GM18498 (cell line): ENCODE results near the gene ANXA4.

ENCODE experiments used
- ATAC-seq: cut with Tn5 transposase; IDR thresholded peaks from one replicate; pipeline ENCODE4 v1.9.1; 2021; ENCODE audit warnings: mild to moderate bottlenecking, moderate library complexity; ENCODE audit not compliant: unreplicated experiment

Gene ANXA4

GRCh38 chr2:69837533-69837932, 95.6 kb downstream of the ANXA4 start:
- no peak for ATAC-seq

- ATAC-seq, result no peak
These were observed 102.1 kb downstream of the ANXA4 start for GRCh38 chr2:69843993-69844392.

GRCh38 chr2:69844560-69844959, 102.6 kb downstream of the ANXA4 start:
- no peak for ATAC-seq

GRCh38 chr2:69846182-69847067, 104.5 kb downstream of the ANXA4 start:
- ATAC-seq, result no peak

GRCh38 chr2:69847068-69847828, 105.3 kb downstream of the ANXA4 start:
- no peak for ATAC-seq

GRCh38 chr2:69848186-69848790, 106.4 kb downstream of the ANXA4 start:
- ATAC-seq, result no peak

- no peak for ATAC-seq
These were observed 116.3 kb downstream of the ANXA4 start for GRCh38 chr2:69858261-69858660.

- no peak for ATAC-seq
These were observed 121.4 kb downstream of the ANXA4 start for GRCh38 chr2:69863298-69863697.
